ENCODE data around the gene CMIP.

DNA sequence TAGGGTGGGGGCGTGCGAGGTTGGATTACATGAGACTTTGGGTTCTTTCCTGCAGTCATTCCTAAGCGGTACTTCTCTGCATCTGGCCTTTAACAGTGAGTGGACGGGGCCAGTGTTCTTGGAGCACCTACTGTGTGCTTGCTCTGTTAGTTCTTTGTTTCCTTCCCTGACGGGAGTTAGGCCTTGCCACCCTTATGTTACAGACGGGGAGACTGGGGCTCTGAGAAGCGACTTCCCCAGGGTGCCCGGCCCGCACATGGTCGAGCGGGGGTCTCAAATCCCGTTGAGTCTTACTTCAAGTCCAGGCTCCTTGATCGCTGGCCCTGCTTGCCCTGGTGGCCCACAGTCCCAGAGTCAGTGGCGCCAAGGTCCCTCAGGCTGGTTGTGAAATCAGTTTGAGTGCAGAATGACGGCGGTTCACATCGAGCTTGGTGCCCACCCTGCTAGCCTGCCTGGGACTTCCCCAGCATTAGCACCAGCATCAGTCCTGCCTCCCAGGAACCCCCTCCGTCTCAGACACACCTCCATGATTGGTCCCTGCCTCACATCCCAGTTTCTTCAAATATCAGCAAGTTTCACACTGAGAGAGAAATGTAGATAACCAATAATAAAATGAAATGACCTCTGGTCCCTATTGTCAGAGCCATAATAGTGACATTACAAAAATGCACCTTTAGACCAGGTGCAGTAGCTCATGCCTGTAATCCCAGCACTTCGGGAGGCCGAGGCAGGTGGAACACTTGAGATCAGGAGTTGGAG lies 128.0 kb downstream of the CMIP start:
- TF ChIP-seq, protein P1, sequence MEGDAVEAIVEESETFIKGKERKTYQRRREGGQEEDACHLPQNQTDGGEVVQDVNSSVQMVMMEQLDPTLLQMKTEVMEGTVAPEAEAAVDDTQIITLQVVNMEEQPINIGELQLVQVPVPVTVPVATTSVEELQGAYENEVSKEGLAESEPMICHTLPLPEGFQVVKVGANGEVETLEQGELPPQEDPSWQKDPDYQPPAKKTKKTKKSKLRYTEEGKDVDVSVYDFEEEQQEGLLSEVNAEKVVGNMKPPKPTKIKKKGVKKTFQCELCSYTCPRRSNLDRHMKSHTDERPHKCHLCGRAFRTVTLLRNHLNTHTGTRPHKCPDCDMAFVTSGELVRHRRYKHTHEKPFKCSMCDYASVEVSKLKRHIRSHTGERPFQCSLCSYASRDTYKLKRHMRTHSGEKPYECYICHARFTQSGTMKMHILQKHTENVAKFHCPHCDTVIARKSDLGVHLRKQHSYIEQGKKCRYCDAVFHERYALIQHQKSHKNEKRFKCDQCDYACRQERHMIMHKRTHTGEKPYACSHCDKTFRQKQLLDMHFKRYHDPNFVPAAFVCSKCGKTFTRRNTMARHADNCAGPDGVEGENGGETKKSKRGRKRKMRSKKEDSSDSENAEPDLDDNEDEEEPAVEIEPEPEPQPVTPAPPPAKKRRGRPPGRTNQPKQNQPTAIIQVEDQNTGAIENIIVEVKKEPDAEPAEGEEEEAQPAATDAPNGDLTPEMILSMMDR (IDR thresholded peaks at IDR 0.05; ENCODE audit: insufficient read depth, low read length, poor library complexity, severe bottlenecking), result no peak
- no peak for TF ChIP-seq EZH2phosphoT487 (conservative IDR thresholded peaks at IDR 0.05; ENCODE audit: low read length)
